Hippocampal formation (tissue), 2 donors: ENCODE data around the gene LRP4.
"Not testable (repeated sequence)": the region's sequence is repeated elsewhere in the genome, so short reads cannot be mapped to it uniquely, and the experiment has no call there.

Experiments
- DNase-seq, 2 donors: peaks; one replicate each; lab custom pipeline; 2025; lab: John Stamatoyannopoulos, UW

The LRP4 gene

GRCh38 chr11:46918083-46918787 is at the start of gene LRP4:
Gene LRP4, minus strand, starts transcription at chr11:46918550. Its CDS starts 171 bp downstream, at chr11:46918379.
- peak; percentile 52 to 68 for DNase-seq

- no peak for DNase-seq
These were observed 49.6 kb upstream of the LRP4 start for GRCh38 chr11:46967962-46968361.

- DNase-seq = no peak
These were observed 48.4 kb upstream of the LRP4 start for GRCh38 chr11:46966773-46967172.

GRCh38 chr11:46963844-46964243 is 45.5 kb upstream of the LRP4 start:
- DNase-seq = no peak

GRCh38 chr11:46961886-46962285 is 43.5 kb upstream of the LRP4 start:
- DNase-seq = not testable (repeated sequence)

GRCh38 chr11:46961041-46961440 is 42.7 kb upstream of the LRP4 start:
- DNase-seq = no peak

- no peak for DNase-seq
These were observed 40.4 kb upstream of the LRP4 start for GRCh38 chr11:46958777-46959176.

- no peak for DNase-seq
These were observed 34.7 kb upstream of the LRP4 start for GRCh38 chr11:46953093-46953492.

GRCh38 chr11:46952553-46952952 is 34.2 kb upstream of the LRP4 start:
- DNase-seq = no peak

GRCh38 chr11:46951864-46952263 is 33.5 kb upstream of the LRP4 start:
- DNase-seq = no peak

GRCh38 chr11:46949297-46949696 is 30.9 kb upstream of the LRP4 start:
- DNase-seq = no peak

GRCh38 chr11:46948378-46949131 is 30.2 kb upstream of the LRP4 start:
- no peak for DNase-seq

- no peak for DNase-seq
These were observed 29.2 kb upstream of the LRP4 start for GRCh38 chr11:46947399-46948077.

GRCh38 chr11:46944356-46945075 is 26.2 kb upstream of the LRP4 start:
- no peak for DNase-seq

- DNase-seq = no peak
These were observed 23.8 kb upstream of the LRP4 start for GRCh38 chr11:46942172-46942571.

GRCh38 chr11:46936138-46937110 is 18.1 kb upstream of the LRP4 start, which contains the start of gene CSTPP1:
Gene CSTPP1, plus strand, starts transcription at chr11:46936761. Its CDS starts 45 bp downstream, at chr11:46936806.
- DNase-seq = peak; percentile 79 to 82

- no peak for DNase-seq
These were observed 11.7 kb upstream of the LRP4 start for GRCh38 chr11:46930089-46930488.

GRCh38 chr11:46928701-46929100 is 10.4 kb upstream of the LRP4 start:
- not testable (repeated sequence) for DNase-seq

GRCh38 chr11:46927928-46928327 is 9.6 kb upstream of the LRP4 start:
- DNase-seq = not testable (repeated sequence)

- DNase-seq = no peak
These were observed 2.4 kb upstream of the LRP4 start for GRCh38 chr11:46920755-46921154.
